CD4-positive, alpha-beta T cell treated with Interleukin-12 subunit alpha and Interleukin-12 subunit beta, for 1 hour (primary cell): Measurements from ENCODE around the gene ITGA7.

Source experiments
- DNase-seq: peaks from one replicate; pipeline ENCODE4 v3.0.0-alpha.2; 2020

ITGA7 gene

DNA sequence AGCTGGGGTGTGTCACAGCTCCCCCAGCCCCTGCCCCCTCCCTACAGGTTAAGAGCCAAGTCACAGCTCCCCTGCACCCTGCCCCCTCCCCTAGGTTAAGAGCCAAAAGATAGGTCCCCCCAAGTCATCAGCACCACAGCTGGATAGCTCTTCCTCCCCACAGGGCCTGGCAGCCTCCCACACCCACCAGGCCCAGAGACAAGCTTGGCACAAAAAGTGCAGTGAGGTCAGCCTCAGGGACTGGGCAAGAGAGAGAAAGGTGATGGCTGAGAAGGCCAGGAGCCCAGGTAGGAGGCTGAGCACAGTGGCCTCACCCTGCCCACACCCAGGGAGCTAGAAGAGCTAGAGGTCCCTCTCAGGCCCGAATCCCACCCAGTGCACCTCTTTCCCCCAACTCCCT, 8.7 kb downstream of the ITGA7 start:
- DNase-seq, result no peak

DNA sequence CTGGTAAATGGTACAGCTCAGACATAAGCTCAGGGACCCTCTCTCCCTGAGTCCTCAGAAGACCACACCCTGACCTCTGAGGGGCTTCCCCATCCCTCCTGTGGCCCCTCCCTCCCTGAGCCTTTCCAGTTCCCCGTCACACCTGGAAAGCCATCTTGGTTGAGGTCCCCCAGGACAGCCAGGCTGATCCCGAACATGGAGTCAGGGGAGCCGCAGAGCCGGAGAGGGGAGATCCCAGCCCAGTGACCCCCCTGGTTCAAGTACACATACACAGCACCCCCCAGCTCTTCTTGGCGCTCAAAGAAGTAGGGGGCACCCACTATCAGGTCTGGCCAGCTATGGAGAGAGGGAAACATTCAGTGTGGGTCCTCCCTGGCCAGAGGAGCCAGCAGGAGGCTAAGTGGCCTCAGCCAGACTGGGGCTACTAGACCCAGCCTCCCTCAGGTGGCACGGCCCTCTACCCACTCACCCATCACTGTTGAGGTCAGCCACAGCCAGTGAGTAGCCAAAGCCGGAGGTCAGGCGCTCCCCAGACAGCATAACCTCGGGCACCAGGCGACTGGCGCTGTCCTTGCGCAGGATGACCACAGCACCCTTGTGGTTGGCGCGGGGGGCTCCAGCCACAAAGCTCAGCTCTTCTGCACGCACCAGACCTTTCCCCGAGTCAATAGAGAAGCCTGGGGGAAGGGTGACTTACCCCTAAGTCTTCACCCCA, 9.3 kb downstream of the ITGA7 start:
- DNase-seq, result no peak

DNA sequence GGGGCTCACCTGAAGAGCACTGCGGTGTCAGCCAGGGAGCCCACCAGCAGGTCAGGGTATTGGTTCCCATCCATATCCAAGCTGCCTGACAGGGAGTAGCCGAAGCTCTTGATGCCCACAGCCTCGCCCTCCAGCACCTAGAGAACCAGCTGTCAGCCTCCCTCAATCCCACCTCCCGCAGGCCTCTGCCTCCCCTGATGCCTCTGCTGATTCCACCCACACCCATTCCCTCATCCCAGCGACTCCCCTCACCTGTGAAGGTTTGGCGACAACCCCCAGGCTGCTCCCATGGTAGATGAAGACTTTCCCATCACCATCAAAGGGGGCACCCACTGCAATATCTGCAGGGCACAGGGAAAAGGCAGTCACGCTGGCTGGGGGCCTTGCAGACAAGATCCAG, 10.0 kb downstream of the ITGA7 start:
- no peak for DNase-seq

DNA sequence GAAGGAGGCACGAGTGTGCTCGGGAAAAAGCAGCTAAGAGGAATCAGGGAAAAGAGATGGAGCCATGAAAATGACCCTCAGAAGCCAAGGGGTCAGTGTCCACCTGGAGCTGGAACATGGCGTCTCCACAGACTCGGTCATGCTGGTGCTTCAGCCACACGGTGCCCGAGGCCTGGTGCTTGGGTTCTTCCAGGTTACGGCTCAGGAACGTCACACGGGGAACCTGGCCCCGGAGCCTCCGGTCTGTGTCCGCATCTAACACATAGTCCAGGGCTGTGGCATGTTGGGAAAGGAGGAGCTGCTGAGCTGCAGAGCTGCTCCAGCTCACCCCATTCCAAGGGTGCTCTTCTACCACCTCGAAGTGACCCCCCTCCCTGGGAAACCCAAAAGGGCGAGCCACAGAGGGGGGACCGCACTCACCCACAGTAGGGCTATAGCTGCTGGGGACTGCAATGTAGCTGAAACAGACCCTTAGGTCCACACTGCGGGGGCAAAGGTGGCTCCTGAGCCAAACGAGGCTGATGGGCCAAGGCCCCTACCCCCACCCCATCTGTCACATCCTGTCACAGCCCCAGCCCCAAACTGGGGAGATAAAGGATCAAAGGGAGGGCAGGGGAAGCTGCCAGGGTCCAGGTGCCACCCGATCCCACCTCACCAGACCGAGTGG, 10.8 kb downstream of the ITGA7 start:
- no peak for DNase-seq

DNA sequence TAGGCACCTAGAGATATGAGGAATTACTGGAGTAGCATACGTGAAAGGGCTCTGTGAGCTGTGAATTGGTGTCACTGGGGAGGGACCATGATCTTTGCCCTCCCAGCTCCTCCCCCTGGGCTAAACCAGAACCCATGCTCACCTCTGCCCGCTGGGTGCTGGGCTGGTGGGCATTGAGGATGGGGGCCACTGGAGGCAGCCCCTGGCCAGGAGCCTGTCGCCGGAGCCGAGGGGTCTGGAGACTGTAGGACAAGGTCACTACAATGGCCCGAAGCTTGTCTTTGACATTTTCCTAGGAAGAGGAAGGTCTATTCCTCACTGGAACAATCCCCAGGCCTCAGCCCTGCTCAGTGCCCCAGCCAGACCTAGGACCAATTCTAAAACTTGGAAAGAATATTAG, 11.6 kb downstream of the ITGA7 start:
- no peak for DNase-seq

DNA sequence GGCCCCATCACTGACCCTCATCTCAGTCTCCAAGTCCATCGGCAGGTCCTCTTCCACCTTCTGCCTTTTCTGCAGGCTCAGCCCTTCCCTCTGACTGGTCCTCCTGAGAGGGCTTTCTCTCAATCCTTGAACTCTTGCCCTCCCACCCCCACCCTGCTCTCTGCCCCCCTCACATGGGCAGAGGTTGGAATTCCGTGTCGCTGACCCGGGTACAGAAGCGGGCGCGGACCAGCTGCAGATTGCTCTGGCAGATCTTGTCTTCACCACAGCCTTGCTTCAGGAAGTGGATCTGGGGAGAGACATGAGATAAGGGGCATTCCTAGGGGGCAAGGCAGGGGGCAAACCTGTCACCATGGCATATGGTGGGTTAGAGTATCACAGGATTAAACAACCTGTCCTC, 12.4 kb downstream of the ITGA7 start:
- no peak for DNase-seq

DNA sequence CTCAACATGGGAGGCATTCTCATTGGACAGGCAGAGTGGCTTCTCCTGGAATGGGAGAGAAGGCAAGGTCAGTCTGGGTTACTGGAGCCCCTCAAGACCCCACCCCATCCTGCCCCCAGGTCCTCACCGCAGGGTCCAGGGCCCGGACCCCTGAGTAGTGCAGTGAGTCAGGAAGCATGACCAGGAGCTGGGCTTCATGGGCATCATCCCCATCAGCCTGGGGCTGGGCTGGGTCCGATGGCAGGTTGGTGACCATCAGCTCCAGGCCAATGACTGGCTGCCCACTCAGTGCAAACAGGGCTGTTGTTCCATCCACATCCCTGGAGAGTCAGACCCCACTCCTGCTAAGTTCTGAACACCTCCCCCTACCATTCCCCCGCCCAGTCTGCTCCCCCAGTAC, 13.1 kb downstream of the ITGA7 start:
- DNase-seq, result no peak

DNA sequence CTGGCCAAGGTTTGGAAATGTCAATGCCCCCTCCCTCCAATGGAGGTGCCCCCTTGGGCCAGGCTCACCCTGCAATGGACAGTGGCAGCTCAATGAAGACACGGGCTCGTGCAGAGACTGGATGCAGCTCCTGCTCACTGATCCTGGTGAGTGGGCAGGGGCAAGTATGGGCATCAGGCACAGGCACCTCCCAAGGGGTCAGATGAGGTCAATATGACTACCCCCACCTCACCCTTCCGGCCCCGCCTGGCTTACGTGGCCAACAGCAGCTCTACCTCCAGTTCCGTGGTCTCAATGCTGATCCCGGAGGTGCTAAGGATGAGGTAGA, 13.6 kb downstream of the ITGA7 start:
- DNase-seq, result no peak

DNA sequence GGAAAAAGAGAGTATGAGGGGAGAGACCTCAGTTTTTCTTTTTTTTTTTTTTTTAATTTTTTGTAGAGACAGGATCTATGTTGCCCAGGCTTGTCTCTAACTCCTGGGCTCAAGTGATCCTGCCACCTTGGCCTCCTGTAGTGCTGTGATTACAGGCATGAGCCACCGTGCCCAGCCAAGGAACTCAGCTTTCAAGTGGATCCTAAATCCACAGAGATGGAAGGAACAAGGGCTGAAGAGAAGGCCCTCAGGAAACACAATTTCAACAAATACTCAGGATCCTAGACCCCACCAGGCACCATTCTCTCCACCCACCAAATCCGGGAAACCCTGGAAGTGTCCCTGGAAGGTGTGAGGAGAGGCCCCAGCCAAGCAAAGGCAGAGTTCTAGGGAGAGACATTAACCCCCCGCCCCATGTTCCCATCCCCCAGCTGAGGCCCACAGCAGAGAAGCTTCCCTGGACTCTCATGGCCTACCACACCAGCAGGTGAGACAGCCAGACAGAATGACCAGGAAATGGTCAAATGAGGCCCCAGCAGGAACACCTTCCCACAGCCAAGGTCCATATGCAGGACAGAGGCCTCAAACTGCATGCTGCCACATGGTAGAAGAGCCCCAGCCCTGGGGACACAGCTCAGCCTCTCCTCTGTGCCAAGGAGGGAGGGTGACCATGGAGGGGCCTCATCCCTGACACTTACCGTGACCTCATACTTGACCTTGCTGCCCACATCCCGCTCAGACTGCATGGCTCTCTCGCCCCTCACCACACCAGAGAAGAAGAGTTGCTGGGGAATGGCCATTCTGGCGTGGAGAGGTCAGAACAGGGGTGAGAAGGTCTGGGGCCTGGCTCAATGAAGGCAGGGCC, 14.1 kb downstream of the ITGA7 start:
- no peak for DNase-seq

DNA sequence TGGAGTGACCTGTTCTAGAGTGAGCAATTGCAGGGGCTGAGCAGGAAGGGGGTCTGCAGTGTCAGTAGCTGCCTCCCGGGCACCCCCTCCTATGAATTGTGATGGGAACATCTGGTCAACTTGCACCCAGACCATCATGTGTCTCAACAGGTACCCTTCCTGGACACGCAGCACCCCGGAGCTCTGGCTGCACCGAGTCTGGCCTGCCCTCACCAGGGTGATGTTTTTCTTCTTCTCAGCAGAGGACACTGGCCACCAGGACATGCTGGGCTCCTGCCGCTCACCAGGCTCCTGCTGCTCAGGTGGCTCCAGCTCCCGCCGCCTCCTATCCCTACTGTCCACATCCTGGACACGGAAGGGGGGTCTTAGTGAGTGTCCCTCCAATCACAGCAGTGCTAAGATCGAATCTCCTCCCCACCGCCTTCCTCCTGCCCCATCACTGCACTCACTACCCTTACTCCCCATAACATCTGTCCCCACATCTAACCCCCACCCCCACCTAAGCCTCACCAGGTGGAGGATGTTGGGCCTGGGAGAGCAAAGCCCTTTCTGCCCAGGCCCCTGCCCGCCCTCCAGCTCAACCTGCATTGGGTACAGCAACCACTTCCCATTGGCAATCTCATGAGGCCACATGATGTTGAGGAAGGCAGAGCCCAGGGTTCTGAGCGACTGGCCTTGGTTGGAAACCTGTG, 14.9 kb downstream of the ITGA7 start:
- no peak for DNase-seq

DNA sequence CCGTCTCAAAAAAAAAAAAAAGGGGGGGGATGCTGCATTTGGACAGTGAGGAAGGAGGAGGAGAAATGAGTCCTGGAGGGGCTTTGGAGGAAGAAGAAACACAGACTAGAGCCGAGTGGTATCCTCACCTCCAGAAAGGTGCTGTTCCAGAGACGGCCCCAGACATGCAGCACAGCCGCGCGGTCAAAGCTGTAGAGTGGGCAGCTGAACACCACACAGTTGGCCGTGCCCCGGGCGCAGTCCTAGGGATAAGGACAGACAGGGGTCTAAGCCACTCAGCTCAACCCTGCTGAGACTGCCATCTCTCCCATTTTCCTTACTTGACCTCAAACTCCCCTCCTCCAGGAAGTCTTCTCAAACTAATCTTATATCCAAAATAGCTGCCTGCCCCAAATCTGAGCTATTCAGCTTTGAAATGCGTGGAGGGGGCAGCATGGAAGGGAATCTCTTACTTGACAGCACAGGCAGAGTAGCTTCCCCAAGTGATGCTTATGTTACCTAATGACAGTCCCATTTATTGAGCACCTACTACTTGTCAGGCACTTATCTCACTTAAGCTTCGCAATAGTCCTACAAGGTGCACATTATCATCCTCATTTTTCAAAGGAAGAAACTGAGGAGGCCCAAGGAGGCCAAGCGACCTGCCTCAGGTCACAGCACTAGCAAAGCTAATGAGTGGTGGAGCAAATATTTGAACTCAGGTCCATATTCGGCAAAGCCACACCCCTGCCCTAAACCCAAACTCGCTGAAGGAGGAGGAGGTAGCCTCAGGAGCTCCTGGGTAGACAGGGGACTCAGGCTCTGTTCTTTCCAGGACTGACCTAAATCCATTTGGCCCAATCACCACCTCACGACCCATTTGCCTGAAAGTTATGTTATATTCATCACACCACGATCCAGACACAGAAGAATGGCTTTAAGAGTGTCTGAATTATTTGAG, 18.7 kb downstream of the ITGA7 start:
- no peak for DNase-seq

DNA sequence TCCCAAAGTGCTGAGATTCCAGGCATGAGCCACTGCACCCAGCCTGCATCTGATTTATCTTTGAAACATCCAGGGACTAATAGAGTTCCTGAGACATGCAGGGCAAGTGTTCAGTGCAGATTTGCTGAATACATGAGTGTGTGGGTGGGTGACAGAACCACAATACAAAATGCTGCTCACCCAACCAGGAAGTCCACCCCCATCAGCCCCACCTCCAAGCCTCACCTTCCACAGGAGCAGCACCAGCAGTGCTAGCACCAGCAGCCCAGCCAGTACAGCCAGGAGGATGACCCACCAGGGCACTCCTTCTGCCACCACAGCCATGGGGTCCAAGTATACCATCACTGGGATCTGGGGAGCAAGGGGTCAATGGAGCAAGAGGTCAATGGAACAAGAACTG, 20.0 kb downstream of the ITGA7 start:
- no peak for DNase-seq

DNA sequence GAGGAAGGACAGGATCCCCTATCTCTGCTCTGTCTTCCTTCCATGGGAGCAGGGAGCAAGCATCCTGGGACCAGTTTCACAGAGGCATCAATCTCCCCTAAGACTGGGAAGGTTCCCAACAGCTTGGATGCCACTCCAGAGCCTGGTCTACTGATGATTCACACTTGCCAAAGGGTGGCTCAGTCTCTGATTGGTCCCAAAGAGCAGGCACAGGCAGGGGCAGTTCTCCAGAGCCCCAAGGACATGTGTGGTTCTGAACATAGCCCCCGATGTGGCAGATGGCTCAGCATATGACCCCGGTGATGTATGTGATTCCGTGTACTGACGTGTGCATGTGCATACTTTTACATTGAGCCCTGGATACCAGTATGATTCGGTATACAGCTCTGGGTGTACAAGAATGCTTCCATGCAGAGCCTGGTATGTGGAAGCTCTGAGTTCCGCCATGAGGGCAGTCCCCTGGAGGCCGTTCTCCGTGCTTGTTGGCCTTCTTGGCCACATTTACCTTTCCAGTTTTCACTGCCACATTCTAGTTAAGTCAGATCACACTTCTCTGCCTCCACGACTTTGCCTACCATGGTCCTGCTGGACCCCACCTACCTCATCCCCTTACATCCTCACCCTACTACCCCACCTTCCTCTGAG, 21.2 kb downstream of the ITGA7 start:
- no peak for DNase-seq

DNA sequence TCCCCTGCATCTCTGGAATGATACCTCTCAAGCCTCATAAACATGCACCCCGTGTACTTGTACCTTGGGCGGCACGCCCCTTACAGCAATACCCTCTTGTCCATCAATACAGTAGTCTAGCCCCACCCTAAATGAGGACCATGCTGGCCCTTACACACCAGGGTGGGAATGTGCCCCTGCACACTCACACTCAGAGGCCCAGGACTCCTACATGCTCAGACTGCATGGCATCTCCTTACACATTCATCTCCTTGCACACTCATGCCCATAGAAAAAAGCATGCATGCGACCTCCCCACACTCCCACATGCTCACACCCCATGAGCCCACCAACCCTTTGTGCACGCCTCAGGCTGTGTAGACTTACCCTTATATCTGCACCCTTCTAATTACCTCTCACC, 22.0 kb downstream of the ITGA7 start:
- no peak for DNase-seq

DNA sequence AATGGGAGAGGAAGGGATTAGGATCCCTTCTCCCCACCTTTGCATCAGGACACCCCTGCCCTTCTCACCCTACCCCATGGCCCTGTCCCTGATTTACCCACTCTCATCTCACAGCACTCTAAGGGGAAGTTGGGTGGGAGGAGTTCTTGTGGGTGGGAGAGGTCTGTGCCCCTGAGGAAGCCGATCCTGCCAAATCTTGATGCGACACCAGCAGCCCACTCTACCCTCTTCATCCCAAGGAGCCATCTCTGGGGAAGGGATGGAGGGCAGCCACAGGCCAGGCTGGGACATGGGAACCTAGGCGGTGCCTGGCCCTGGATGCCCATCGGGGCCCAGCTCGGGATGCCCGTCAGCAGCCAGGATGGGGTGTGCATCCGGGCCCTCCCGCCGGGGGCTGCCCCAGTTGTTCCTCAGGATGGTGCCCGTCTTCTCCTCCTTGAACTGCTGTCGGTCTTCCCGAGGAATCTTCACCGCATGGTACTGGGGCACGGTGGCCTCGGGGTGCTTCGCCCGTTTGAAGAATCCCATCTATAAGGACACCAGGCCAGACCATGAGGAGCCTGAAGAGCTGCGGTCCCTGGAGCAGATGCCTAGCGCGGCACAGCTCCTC, 22.8 kb downstream of the ITGA7 start:
- no peak for DNase-seq

DNA sequence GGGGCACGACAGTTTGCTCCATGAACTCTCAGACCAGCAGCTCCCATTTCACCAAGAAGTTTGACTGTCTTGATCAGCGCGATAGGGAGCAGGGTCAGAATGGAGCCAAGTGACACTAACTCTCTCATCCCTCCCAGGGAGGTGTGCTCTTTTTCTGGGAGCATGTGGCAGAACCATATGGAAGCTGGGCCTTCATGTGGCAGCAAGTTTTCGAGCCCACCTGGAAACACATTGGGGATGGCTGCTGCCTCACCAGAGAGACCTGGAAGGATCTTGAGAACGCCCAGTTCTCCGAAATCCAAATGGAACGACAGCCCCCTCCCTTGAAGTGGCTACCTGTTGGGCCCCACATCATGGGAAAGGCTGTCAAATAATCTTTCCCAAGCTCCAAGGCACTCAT, 24.0 kb downstream of the ITGA7 start:
- no peak for DNase-seq

DNA sequence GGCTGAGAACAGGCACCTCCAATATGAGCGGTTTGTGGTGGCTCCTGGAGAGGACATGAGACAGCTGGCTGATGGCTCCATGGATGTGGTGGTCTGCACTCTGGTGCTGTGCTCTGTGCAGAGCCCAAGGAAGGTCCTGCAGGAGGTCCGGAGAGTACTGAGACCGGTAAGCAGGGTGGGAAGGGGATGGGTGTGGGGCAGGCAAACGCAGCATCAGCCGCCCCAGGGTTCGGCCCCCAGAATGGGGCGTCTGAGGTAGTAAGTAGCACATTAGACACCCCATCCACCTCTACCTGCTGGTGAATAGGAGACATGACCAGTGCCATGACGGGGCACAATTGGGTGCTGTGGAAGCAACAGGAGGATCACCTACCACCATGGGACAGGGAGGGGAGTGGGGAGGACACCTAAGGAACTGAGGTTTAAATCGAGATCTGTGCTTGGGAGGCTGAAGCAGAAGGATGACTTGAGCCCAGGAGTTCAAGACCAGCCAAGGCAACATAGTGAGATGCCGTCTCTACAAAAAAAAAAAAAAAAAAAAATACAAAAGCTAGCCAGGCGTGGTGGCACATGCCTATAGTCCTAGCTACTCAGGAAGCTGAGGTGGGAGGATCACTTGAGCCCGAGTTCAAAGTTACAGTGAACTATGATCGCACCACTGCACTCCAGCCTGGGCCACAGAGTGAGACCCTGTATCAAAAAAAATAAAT, 25.5 kb downstream of the ITGA7 start:
- no peak for DNase-seq

DNA sequence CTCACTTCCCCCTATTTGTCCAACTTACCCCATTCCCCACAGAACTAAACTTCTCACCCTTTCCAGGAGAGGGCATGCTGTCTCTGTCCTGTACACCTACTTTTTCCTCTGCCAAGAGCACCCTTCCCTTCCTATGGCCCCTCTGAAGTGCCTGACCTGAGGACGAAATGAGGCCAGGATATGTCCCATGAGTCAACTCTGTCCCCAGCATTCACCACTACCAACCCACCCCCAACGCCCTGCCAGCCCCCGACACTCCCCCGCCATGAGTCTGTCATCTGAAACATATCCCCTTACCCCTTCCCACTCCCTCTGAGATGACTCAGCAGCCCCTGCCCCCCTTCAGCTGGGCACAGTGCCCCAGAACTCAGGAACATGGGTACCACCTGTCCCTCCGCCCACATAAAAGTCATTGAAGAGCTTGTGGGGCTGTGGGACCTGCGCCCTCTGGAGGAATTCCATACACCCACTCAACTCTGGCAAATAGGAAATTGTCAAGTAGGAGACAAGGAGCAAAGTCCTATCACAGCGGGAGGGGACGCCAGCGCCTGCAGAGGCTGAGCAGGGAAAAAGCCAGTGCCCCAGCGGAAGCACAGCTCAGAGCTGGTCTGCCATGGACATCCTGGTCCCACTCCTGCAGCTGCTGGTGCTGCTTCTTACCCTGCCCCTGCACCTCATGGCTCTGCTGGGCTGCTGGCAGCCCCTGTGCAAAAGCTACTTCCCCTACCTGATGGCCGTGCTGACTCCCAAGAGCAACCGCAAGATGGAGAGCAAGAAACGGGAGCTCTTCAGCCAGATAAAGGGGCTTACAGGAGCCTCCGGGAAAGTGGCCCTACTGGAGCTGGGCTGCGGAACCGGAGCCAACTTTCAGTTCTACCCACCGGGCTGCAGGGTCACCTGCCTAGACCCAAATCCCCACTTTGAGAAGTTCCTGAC, 26.3 kb downstream of the ITGA7 start:
- DNase-seq, result no peak

DNA sequence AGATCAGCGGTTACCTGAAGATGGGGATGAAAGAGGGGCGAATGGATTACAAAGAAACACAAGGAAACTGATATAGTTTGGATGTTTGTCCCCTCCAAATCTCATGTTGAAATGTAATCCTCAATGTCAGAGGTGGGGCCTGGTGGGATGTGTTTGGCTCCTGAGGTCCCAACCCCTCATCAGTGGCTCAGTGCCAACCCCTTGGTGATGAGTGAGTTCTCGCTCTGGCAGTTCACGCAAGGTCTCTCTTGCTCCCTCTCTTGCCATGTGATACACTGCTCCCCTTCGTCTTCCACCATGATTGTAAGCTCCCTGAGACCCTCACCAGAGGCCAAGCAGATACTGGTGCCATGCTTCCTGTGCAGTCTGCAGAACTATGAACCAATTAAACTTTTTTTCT, 28.0 kb downstream of the ITGA7 start:
- no peak for DNase-seq

DNA sequence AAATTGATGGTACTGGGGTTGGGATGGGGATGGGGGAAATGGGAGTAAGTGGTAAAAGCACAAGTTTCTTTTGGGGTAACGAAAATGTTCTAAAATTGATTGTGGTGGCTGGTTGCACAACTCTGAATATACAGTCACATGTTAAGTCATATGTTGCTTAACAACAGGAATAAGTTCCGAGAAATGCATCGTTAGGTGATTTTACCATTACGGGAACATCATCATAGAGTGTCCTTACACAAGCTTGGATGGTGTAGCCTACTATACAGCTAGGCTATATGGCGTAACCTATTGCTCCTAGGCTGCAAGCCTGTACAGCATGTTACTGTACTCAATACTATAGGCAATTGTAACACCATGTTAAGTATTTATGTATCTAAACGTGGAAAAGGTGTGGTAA, 31.0 kb downstream of the ITGA7 start:
- DNase-seq, result no peak
